ENCODE results near the gene PLSCR1.
"Not testable (repeated sequence)": the region's sequence is repeated elsewhere in the genome, so short reads cannot be mapped to it uniquely, and the experiment has no call there.

The PLSCR1 gene

GRCh38 chr3:146519810-146520209 lies 24.6 kb downstream of the PLSCR1 start:
- H3K27ac ChIP-seq = no peak overlapping the region
- no peak for DNase-seq (ENCODE audit: low read depth, low spot score)

GRCh38 chr3:146517684-146518435 lies 26.5 kb downstream of the PLSCR1 start:
- DNase-seq (ENCODE audit: low read depth, low spot score) = no peak
- no peak overlapping the region for H3K27ac ChIP-seq

GRCh38 chr3:146513386-146514051 lies 30.9 kb downstream of the PLSCR1 start:
- DNase-seq (ENCODE audit: low read depth, low spot score) = no peak
- no peak overlapping the region for H3K27ac ChIP-seq

- no peak for DNase-seq (ENCODE audit: low read depth, low spot score)
- no peak overlapping the region for H3K27ac ChIP-seq
Observed at GRCh38 chr3:146511402-146512134, 32.8 kb downstream of the PLSCR1 start.

- no peak for DNase-seq (ENCODE audit: low read depth, low spot score)
- H3K27ac ChIP-seq = peak overlapping the region; percentile 92
Observed at GRCh38 chr3:146507331-146508120, 36.9 kb downstream of the PLSCR1 start.

- DNase-seq (ENCODE audit: low read depth, low spot score) = no peak
- peak overlapping the region; percentile 92 for H3K27ac ChIP-seq
Observed at GRCh38 chr3:146505516-146505915, 38.9 kb downstream of the PLSCR1 start.

GRCh38 chr3:146504498-146505197 lies 39.8 kb downstream of the PLSCR1 start:
- no peak for DNase-seq (ENCODE audit: low read depth, low spot score)
- peak overlapping the region; percentile 92 for H3K27ac ChIP-seq

GRCh38 chr3:146503461-146504202 lies 40.8 kb downstream of the PLSCR1 start:
- H3K27ac ChIP-seq = peak overlapping the region; percentile 92
- peak; percentile 83 for DNase-seq (ENCODE audit: low read depth, low spot score)

- peak overlapping the region; percentile 92 for H3K27ac ChIP-seq
- DNase-seq (ENCODE audit: low read depth, low spot score) = no peak
Observed at GRCh38 chr3:146502887-146503460, 41.4 kb downstream of the PLSCR1 start.

- no peak for DNase-seq (ENCODE audit: low read depth, low spot score)
Observed at GRCh38 chr3:146501752-146502151, 42.7 kb downstream of the PLSCR1 start.

GRCh38 chr3:146499701-146500100 lies 44.7 kb downstream of the PLSCR1 start:
- no peak overlapping the region for H3K27ac ChIP-seq
- DNase-seq (ENCODE audit: low read depth, low spot score) = no peak

More at GRCh38 chr3:146501752-146502151, 42.7 kb downstream of the PLSCR1 start:
- no peak overlapping the region for H3K27ac ChIP-seq

- no peak for DNase-seq (ENCODE audit: low read depth, low spot score)
- no peak overlapping the region for H3K27ac ChIP-seq
Observed at GRCh38 chr3:146498002-146498736, 46.2 kb downstream of the PLSCR1 start.

GRCh38 chr3:146497145-146497843 lies 47.1 kb downstream of the PLSCR1 start:
- not testable (repeated sequence) for H3K27ac ChIP-seq; DNase-seq (ENCODE audit: low read depth, low spot score)

- no peak for DNase-seq (ENCODE audit: low read depth, low spot score)
- H3K27ac ChIP-seq = no peak overlapping the region
Observed at GRCh38 chr3:146496726-146497125, 47.7 kb downstream of the PLSCR1 start.

- DNase-seq (ENCODE audit: low read depth, low spot score) = no peak
Observed at GRCh38 chr3:146496251-146496650, 48.2 kb downstream of the PLSCR1 start.

GRCh38 chr3:146493761-146494160 lies 50.6 kb downstream of the PLSCR1 start:
- no peak for DNase-seq (ENCODE audit: low read depth, low spot score)
- no peak overlapping the region for H3K27ac ChIP-seq

More at GRCh38 chr3:146496251-146496650, 48.2 kb downstream of the PLSCR1 start:
- no peak overlapping the region for H3K27ac ChIP-seq

GRCh38 chr3:146493221-146493620 lies 51.2 kb downstream of the PLSCR1 start:
- H3K27ac ChIP-seq = no peak overlapping the region
- no peak for DNase-seq (ENCODE audit: low read depth, low spot score)
